Loucy (cell line): ENCODE data around the gene KRTAP2-1.

Experiments used
- CTCF ChIP-seq: fragments of 200-600 bp; sonication (generic); conservative IDR thresholded peaks from 2 replicates; pipeline ENCODE4 v1.5.1; 2014; ENCODE audit warnings: mild to moderate bottlenecking, antibody characterized with exemption, low read length
- EZH2phosphoT487 ChIP-seq: fragments of 200-600 bp; IDR thresholded peaks from 2 replicates; pipeline ENCODE4 v1.6.1; 2018; ENCODE audit warnings: antibody characterized with exemption, mild to moderate bottlenecking, moderate library complexity, borderline replicate concordance

GRCh38 chr17:41012326-41013120, 34.6 kb downstream of the KRTAP2-1 start:
- no peak for TF ChIP-seq EZH2phosphoT487
- TF ChIP-seq CTCF: no peak
